ENCODE data around the gene GJB3.

- no peak for TF ChIP-seq POLR2AphosphoS5 (IDR thresholded peaks at IDR 0.05; ENCODE audit: low read depth)
- no peak for TF ChIP-seq GABPA (IDR thresholded peaks at IDR 0.05; ENCODE audit: low read depth)
- no peak for TF ChIP-seq CTCF (IDR thresholded peaks at IDR 0.05; ENCODE audit: insufficient read depth, low read length)
- no peak for TF ChIP-seq REST (IDR thresholded peaks at IDR 0.05; ENCODE audit: insufficient replicate concordance, low read depth)
- no peak for TF ChIP-seq SPI1 (IDR thresholded peaks at IDR 0.05; ENCODE audit: borderline replicate concordance, low read depth)
Measured at GRCh38 chr1:34755961-34756360, 25.1 kb upstream of the GJB3 start.

All from HL-60 (cell line).